NCI-H2227 treated with DMSO at 0.1 percent for 48 hours (cell line): ENCODE data around the gene PKP2.

Source experiments
- DNase-seq: peaks from one replicate; lab custom pipeline; 2025; lab: John Stamatoyannopoulos, UW

PKP2 gene

DNA sequence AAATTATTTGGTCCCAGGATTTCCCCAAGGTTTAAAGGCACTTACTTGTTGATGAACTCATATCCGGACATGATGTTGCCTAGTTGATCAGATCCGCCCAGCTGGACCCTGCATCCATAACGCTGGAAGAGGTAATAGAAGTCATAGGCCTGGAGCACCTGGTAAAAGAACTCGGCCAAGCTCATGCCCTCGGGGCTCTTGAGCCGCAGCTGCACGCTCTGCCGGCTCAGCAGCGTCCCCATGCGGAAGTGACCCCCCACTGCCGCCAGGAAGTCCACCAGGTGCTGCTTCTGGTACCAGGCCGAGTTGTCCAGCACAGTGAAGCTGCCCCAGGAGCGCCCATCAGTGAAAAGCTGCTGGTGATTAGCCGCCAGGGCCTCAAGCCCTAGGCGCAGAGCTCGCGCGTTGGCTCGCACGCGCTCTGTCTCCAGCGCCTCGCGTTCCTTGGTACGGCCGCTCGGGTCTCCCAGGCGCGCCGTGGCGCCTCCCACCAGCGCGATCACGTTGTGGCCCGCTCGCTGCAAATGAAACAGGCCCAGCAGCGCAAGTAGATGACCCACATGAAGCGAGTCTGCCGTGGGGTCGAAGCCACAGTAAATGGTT lies 141.4 kb downstream of the PKP2 start:
- peak; percentile 2 for DNase-seq

DNA sequence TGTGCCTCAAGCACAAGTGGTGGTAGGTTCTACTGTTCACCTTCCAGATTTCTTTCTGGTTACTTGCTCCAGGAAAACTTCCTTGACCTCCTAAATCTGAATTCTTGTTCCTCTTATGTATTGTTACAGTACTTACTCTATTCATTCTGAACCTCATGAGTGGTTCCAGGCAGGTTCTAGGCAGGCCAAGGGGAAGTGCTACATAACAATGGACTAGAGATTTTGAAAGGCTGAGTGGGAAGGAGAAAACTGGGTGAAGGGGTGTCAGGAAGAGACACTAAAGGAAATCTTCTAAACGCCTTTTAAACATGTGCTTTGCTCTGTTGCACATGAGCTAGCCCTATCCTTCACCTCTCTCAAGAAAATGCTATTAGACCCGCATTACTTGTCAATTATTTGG lies 142.5 kb downstream of the PKP2 start:
- no peak for DNase-seq

DNA sequence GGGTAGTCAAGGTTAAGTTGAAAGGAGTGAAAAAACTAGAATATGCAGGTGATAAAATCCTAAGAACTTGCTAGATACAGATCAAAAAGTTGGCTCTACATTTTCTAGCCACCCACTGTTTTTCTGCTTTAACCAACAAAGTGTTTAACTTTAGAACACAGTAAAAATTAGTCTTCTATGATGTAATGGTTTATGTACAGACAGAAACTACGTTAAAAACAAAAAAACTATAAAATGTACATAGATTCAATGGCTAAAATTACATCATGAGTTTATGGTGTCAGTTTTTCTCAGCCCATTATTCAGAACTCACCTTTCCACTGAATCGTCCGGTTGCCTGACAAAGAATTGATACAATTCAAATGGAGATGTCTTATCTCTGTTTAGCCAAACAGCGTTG lies 143.0 kb downstream of the PKP2 start:
- no peak for DNase-seq

DNA sequence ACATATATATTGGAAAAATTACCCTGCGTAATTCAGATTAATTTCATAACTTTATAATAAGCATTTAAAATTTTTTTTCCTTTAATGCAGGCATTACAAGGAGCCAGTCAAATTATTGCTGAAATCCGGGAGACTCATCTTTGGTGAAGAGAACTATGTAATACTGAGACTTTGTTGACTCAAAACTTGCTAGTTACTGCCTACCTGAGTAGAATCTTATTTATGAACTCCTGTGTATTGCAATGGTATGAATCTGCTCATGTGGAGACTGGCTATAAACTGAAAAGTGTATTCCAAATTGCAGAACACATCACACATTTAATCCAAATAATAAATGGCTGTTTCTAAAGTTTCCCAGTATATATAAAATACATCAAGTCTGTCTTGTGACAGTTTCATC lies 153.3 kb downstream of the PKP2 start:
- DNase-seq, result no peak

DNA sequence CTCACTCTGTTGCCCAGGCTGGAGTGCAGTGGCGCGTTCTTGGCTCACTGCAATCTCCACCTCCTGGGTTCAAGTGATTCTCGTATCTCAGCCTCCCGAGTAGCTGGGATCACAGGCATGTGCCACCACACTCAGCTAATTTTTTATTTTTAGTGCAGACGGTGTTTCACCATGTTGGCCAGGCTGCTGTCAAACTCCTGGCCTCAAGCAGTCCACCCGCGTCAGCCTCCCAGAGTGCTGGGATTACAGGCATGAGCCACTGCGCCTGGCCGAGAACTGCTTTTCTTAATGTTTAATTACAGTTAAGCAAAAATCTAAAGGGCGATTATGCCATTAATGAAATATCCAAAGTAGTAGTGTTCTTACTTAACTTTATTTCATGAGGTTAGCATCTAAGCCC lies 154.4 kb downstream of the PKP2 start:
- DNase-seq, result no peak
